GM12892 (cell line): ENCODE results near the gene KCNN2.

Source experiments
- POLR2A ChIP-seq: IDR thresholded peaks from 2 replicates; pipeline ENCODE4 v1.6.1; 2011; ENCODE audit warnings: low read depth, low read length, control low read depth
- POLR2AphosphoS5 ChIP-seq: IDR thresholded peaks from 2 replicates; pipeline ENCODE4 v1.6.1; 2011; ENCODE audit warnings: low read depth, low read length, control low read depth

GRCh38 chr5:114416254-114416653 lies 54.4 kb downstream of the KCNN2 start:
- TF ChIP-seq POLR2A (no peak), POLR2AphosphoS5 (no peak)
